Measurements from ENCODE around the gene SGCD.

The SGCD gene

DNA sequence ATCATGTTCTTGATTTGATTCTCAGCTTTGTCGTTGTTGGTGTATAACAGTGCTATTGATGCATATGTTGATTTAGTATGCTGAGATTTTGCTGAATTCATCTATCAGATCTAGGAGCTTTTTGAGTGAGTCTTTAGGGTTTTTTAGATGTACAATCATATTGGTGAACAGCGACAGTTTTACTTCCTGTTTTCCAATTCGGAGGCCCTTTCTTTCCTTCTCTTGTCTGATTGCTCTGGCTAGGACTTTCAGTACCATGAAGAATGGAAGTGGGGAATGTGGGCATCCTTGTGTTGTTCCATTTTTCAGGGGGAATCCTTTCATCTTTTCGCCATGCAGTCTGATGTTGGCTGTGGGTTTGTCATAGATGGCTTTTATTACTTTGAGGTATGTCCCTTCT lies 100.4 kb downstream of the SGCD start:
- TF ChIP-seq, protein P1, sequence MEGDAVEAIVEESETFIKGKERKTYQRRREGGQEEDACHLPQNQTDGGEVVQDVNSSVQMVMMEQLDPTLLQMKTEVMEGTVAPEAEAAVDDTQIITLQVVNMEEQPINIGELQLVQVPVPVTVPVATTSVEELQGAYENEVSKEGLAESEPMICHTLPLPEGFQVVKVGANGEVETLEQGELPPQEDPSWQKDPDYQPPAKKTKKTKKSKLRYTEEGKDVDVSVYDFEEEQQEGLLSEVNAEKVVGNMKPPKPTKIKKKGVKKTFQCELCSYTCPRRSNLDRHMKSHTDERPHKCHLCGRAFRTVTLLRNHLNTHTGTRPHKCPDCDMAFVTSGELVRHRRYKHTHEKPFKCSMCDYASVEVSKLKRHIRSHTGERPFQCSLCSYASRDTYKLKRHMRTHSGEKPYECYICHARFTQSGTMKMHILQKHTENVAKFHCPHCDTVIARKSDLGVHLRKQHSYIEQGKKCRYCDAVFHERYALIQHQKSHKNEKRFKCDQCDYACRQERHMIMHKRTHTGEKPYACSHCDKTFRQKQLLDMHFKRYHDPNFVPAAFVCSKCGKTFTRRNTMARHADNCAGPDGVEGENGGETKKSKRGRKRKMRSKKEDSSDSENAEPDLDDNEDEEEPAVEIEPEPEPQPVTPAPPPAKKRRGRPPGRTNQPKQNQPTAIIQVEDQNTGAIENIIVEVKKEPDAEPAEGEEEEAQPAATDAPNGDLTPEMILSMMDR (IDR thresholded peaks at IDR 0.05) = no peak
- no peak overlapping the region for H3K27ac ChIP-seq
- no peak overlapping the region for H3K4me3 ChIP-seq
- DNase-seq (ENCODE audit: low spot score) = no peak

DNA sequence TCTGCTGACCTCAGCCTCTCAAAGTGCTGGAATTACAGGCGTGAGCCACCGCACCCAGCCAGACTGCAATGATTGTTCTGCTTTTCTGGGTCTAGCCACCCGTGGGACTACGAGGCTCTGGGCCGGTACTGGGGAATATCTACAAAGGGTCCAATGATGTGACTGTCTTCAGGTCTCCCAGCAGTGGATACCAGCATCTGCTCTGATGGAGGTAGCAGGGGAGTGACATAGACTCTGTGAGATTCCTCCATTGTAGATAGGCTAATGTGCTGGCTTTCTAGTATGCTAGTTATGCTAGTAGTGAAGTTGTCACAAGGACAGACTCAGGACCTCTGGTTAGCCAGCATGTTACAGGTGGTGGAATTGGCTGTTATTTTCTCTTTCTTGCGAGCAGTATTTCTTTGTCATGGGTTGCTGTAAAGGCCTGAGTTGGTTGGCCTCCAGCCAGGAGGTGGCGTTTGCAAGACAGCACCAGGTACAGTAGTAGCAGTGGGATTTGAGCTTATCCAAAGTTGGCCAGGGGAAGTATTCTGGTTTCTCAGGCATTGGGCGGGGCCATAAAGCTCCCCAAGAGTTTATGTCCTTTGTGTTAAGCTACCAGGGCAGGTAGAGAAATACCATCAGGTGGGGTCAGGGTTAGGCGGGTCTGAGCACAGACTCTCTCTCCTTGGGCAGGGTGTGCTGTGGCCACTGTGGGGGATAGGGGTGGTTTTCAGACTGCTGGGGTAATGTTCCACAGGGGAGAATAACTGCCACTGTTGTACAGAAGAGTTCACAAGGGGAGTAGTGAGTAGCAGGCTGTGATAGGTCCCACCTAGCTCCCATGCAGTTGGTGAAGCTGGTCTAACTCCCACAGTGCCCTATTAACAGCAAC lies 105.2 kb downstream of the SGCD start:
- no peak for DNase-seq (ENCODE audit: low spot score)
- Histone ChIP-seq H3K4me3 (no peak overlapping the region), H3K27ac (no peak overlapping the region)
- TF ChIP-seq, protein P1 (IDR thresholded peaks at IDR 0.05) = no peak

DNA sequence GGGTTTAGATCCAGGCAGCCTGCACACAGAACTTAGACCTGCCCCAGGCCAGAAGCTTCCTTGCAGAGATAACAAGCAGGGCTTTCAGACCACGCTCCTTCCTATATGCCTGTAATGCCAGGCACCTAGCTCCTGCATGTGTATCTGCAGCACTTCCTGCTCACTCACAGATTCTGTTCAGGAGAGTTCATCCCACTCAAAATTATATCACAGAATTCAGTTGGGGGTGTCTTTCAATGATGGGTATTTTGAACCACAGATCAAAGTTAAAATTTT lies 105.8 kb downstream of the SGCD start:
- Histone ChIP-seq H3K4me3 (no peak overlapping the region), H3K27ac (no peak overlapping the region)
- no peak for DNase-seq (ENCODE audit: low spot score)
- TF ChIP-seq, protein P1 (IDR thresholded peaks at IDR 0.05) = no peak

DNA sequence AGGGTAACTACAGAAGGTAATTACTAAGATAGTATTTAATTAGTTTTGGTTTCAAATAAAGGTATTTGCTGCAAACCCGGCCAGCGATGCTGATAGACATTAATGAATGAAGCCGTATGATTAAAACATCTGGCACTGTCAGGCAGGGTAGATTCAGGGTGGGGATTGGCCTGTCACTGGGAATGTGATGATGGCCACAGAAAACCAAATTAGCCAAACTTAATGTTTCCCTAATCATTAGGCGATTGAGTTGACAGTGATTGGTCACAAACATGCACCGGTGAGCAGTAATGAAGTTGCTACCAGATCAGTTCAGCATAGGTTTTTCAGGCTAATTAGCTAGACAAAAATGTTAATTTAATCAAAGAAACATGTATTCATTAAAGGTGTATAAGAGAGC lies 107.5 kb downstream of the SGCD start:
- Histone ChIP-seq H3K4me3 (no peak overlapping the region), H3K27ac (no peak overlapping the region)
- TF ChIP-seq, protein P1 (IDR thresholded peaks at IDR 0.05) = no peak
- no peak for DNase-seq (ENCODE audit: low spot score)

DNA sequence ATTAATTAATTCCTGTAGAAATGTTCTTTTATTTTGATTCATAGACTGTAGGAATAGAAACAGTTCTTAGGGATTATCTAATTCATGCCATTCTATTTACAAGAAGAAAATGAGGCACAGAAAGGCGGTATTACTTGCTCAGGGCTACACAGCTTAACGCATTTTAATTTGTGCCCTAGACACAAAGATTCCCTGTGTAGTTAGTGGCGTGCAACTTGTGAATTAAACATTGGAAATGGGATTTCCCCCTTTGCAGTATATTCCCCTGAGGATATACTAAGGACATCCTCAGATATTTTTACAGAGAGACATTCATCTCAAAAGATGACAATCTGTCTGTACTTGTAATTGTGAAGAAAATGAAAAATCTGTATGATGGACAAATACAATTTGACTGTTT lies 108.1 kb downstream of the SGCD start:
- no peak overlapping the region for H3K4me3 ChIP-seq
- no peak overlapping the region for H3K27ac ChIP-seq
- DNase-seq (ENCODE audit: low spot score) = no peak
- TF ChIP-seq, protein P1 (IDR thresholded peaks at IDR 0.05) = no peak

DNA sequence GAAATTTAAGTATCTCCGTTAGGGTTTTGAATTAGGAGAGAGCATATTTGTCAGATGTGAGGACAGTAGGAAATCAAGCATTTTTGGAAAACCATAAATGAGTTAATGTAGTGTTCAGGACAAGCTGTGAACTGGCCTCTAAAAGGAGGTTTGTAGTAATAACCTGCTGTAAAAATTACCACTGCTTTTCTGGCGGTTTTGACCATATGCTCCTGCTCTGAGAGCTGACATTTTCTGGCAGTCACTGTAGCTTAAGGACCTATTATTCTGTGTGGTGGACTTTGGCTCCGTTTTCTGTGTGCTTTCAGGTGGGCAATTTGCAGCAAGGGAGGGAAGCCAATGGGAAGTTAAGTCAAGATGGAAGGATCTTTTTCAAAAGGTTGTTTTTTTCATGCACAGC lies 111.1 kb downstream of the SGCD start:
- H3K27ac ChIP-seq = no peak overlapping the region
- DNase-seq (ENCODE audit: low spot score) = no peak
- TF ChIP-seq, protein P1 (IDR thresholded peaks at IDR 0.05) = no peak
- H3K4me3 ChIP-seq = no peak overlapping the region

DNA sequence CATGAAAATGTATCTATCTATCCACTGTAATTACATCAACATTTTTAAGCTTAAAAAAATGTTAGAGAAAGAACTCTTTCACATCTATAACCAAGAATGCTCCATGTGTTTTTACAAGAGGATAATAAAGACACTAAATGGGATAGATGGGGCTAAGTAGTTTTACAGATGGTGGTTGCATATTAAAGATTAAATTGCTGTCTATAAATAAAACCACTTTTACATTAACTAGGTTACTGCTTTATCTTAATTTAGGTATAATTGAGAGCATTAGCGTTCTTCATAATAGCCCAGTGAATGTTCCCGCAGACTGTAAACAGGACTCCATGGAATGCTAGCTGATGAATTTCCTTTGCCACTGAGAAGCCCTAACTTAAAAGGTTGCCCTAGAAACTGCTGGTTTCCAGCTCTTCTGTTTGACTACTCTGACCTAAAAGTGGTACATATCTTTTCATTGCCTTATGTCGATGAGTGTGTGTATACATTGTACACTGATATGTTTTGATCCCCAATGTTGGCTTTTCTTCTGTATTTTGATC lies 117.9 kb downstream of the SGCD start:
- TF ChIP-seq, protein P1 (IDR thresholded peaks at IDR 0.05) = no peak
- no peak for DNase-seq (ENCODE audit: low spot score)
- H3K4me3 ChIP-seq = no peak overlapping the region
- no peak overlapping the region for H3K27ac ChIP-seq
